ENCODE measurements around the gene LRP1B.

DNA sequence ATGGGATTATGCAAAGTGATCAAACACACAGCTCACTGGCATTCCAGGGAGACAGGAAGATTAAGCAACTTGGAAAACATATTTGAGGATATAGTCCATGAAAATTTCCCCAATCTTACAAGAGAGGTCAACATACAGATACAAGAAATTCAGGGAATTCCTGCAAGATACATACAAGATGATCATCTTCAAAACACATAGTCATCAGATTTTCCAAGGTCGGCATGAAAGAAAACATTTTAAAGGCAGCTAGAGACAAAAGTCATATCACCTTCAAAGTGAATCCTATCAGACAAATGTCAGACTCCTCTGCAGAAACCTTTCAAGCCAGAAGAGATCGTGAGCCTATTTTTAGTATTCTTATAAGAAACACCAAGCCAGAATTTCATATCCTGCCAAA is 1188.5 kb downstream of the LRP1B start:
- TF ChIP-seq ZFP30 (CRISPR knock-in tag; IDR thresholded peaks at IDR 0.05) (no peak), TOX (CRISPR knock-in tag; IDR thresholded peaks at IDR 0.05; ENCODE audit: borderline replicate concordance) (no peak), ISL1 (CRISPR knock-in tag; IDR thresholded peaks at IDR 0.05) (no peak), ESRRG (CRISPR knock-in tag; IDR thresholded peaks at IDR 0.05) (no peak), TSHZ2 (CRISPR knock-in tag; IDR thresholded peaks at IDR 0.05) (no peak), ZNF8 (CRISPR knock-in tag; IDR thresholded peaks at IDR 0.05) (no peak), SNAI2 (CRISPR knock-in tag; IDR thresholded peaks at IDR 0.05) (no peak), TCF4 (CRISPR knock-in tag; IDR thresholded peaks at IDR 0.05; ENCODE audit: borderline replicate concordance) (no peak)
- TF ChIP-seq, protein P1, sequence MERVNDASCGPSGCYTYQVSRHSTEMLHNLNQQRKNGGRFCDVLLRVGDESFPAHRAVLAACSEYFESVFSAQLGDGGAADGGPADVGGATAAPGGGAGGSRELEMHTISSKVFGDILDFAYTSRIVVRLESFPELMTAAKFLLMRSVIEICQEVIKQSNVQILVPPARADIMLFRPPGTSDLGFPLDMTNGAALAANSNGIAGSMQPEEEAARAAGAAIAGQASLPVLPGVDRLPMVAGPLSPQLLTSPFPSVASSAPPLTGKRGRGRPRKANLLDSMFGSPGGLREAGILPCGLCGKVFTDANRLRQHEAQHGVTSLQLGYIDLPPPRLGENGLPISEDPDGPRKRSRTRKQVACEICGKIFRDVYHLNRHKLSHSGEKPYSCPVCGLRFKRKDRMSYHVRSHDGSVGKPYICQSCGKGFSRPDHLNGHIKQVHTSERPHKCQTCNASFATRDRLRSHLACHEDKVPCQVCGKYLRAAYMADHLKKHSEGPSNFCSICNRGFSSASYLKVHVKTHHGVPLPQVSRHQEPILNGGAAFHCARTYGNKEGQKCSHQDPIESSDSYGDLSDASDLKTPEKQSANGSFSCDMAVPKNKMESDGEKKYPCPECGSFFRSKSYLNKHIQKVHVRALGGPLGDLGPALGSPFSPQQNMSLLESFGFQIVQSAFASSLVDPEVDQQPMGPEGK (CRISPR knock-in tag; IDR thresholded peaks at IDR 0.05; ENCODE audit: borderline replicate concordance) = no peak

Measured in SK-N-SH treated with all-trans-retinoic acid at 6 μM for 48 hours (cell line).